Right ventricle myocardium inferior (tissue), 1 donor: ENCODE measurements around the gene NRG3. TPM values are rescaled to one million over a fixed set of nuclear protein-coding genes. Genes with fewer than 3 reads are reported as not detected.

Source experiments
- ATAC-seq: fragments of 200-7000 bp; cut with Tn5 transposase; one replicate; pipeline ENCODE4 v1.9.1; 2020; ENCODE audit warnings: mild to moderate bottlenecking, moderate library complexity
- DNase-seq: peaks from one replicate; pipeline ENCODE4 v3.0.0; 2021; ENCODE audit errors: missing footprints
- intact Hi-C: fragments of 100-400 bp; cut with DNase I; formaldehyde crosslinking; loops from one replicate; pipeline ENCODE4 v1.11.0; 2022
- long read RNA-seq: library from polyadenylated mRNA; unstranded; transcript quantifications from one replicate; pipeline ENCODE4 v2.0.0, GENCODE V29; 2021
- total RNA-seq: library from RNA; stranded (reverse); fragmentation: NEBNext Ultra II Directional; extraction: Animal tissue kit (Norgen Biotek cat#: 25700); gene quantifications from one replicate; pipeline ENCODE4 v1.2.1, GENCODE V29; 2021
- donor health status: DM: no; HTN: yes; CAD: no; lungs with severe emphysema.

The NRG3 gene
- total RNA-seq, result not detected
- long read RNA-seq, result 0 reads

DNA sequence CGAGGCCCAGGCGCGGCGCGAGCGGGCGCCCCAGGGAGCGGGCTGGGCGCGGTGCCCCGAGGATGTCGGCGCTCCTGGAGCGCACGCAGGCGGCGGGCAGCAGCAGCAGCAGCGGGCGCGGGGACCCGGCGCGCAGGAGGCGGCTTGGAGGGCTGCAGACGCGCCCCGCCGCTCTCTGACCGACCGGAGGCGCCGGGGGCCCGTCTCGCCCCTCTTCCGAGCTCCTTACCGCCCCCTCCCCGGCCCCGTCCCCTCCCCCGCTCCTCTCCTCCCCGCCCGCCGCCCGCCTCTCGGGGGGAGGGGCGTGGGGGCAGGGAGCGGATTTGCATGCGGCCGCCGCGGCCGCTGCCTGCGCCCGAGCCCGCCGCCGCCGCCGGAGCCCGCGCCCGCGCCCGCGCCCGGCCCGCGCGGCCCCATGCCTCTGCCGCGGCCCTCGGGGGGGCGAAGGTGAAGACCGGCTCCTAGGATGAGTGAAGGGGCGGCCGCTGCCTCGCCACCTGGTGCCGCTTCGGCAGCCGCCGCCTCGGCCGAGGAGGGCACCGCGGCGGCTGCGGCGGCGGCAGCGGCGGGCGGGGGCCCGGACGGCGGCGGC lies at the start of gene NRG3:
Gene NRG3 (plus strand): TSS at position 320 of the 592 bp plus-strand sequence.
- DNase-seq (no peak), ATAC-seq (no peak)
- intact Hi-C loops, result no loop called here

DNA sequence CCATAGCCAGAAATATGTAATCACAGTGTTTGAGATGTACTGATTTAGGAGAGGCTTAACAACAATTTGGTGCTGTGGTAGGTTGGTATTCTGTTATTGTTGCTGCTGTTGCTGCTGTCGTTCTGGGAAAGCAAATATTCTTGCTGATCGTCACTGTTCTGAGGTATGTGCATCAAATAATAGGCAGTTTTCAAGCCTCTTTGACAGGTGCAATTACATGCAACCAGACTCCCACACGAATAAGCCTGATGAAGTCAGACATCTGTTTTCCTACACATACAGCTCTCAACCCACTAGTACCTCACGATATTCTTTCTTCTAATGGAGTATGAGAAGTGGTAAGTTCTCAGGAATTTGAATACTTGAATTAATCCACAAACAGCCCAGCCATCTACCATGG lies 46.7 kb upstream of the NRG3 start:
- DNase-seq, result no peak
- ATAC-seq, result no peak
- intact Hi-C loops, result no loop called here

DNA sequence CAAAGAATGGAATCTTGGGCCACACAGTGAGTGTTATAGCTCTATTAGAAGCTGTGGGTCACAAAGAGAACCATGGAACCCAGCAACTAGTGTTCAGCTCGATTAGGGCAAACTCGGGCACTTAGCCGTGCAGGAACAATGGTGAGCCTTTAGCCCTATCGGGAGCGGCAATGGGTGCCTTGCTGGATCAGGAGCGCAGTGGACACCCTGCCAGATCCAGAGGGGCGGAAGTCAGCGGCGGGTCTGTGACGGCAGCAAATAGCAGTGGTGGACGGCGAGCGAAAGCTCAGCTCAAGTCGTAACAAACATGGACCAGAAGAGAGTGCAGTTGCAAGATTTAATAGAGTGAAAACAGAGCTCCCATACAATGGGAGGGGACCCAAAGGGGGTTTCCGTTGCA lies 43.9 kb upstream of the NRG3 start:
- intact Hi-C loops, result no loop called here
- DNase-seq (no peak), ATAC-seq (no peak)

DNA sequence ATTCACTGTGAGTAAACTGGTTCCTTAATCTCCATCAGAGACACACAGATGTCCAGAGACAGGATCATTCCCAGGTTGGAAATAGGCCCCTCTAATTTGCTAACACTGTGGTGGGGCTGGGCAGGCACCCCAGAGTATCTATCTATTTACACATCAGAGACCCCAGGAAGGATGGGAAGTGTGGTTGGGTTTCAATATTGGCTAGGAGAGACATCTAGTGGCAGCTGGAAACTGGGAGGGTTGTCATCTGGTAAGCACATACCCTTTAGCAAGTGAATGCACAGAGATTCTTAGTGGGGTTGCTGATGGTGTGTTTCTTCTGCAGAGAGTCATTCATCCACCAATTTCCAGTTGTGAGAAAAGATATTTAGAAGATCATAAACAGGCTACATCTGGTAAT lies 36.0 kb upstream of the NRG3 start:
- intact Hi-C loops, result no loop called here
- DNase-seq, result no peak
- no peak for ATAC-seq

DNA sequence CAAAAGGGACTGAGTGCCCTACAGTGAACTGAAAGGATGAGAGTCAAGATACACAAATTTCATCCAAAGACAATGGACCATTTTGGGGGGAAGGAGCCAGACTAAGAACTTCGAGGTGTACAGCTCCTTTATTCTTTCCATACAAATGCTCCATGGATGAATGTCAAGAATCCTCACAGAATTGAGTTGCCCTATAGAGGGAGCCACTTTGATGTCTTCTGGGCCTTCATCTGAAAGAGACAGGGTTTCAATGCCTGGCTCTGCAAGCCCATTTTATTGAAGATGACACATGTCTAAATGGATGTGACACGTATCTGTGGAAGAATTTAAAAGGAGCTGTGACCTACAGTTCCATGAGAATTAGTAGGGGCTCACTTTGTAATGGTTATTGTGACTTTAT lies 32.0 kb upstream of the NRG3 start:
- intact Hi-C loops, result no loop called here
- ATAC-seq (no peak), DNase-seq (no peak)

DNA sequence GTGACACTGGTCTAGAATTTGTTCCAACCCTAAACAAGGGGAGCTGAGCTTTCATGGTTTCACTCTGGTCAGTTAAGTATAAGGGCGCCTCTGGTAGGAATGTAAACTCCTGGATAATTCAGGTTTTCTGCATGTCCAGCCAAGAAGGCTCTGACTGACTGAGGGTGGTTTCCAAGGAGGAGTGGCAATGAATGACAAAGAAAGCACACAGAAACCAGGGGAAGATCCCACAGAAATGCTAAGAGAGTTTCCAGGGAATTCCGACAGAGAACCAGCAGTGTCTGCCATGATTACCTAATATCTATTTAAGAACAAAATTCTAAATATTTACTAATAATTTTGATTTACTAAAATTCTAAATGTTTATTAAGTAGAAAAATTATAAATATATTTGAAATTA lies 27.3 kb upstream of the NRG3 start:
- intact Hi-C loops, result no loop called here
- ATAC-seq (no peak), DNase-seq (no peak)

DNA sequence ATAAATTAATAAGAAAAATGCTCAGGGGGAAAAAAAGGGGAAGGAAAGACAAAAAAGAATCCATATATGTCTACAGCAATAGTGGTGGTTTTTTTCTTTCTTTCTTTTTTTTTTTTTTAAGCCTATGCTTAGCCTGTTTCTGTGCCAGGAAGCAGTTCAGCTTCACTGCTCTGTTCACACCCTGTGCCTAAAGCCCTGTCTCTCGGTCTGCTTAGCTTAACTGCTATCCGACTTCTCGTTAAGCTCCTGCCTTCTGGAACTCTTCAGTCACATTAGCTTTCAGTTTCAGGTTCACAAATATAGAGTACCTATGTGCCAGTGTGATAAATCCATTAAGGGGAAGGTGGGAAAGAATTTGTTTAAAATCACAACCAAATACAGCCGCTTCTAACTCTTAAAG lies 26.5 kb upstream of the NRG3 start:
- no peak for ATAC-seq
- no peak for DNase-seq
- intact Hi-C loops, result no loop called here

DNA sequence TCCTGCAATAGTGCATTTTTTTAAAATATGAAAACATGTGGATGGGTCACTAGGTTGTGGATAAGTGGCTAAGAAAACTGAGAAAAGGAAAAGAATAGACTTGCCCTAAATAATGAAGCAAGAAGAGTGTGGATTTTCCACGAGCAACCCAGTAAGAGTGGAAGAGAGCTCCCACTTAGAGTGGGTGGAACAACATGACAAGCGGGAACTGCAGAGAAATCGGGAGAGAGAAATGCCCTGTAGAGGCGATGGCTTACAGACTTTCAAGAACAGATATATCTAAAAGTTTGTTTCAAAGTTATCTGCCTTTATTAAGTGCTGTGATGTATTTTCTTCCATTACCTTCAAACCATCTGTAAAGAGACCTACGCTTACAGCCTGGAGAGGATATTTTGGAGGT lies 26.1 kb upstream of the NRG3 start:
- ATAC-seq (no peak), DNase-seq (no peak)
- intact Hi-C loops, result no loop called here

DNA sequence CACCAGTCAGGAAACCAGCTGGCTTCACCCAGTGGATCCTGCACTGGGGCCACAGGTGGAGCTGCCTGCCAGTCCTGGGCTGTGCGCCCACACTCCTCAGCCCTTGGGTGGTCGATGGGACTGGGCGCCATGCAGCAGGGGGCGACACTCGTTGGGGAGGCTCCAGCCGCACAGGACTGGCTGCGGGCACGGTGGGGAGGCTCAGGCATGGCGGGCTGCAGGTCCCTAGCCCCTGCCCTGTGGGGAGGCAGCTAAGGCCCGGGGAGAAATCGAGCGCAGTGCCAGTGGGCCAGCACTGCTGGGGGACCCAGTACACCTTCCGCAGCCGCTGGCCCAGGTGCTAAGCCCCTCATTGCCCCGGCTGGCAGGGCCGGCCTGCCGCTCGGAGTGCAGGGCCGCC lies 12.4 kb upstream of the NRG3 start:
- DNase-seq (peak; percentile 52), ATAC-seq (no peak)
- intact Hi-C loops, result no loop called here

DNA sequence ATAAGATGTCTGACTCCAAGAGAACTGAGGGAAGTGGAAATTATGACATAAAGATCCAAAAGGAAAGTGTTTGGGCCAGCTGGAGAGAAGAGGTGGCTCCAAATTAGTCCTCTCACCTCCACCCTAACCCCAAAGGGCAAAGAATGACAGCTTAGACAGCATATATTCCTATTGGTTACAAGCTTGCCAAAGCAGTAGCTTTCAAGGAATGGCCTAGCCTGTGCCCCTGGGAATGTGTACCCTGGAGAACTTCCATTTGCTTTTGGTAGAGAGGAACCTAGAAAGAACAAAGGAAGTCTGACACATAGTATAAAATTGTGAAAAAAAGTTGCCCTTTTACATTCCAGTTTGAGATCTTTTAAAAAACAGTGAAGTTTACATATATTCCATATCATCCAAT lies 11.2 kb upstream of the NRG3 start:
- intact Hi-C loops, result no loop called here
- no peak for ATAC-seq
- DNase-seq, result no peak

DNA sequence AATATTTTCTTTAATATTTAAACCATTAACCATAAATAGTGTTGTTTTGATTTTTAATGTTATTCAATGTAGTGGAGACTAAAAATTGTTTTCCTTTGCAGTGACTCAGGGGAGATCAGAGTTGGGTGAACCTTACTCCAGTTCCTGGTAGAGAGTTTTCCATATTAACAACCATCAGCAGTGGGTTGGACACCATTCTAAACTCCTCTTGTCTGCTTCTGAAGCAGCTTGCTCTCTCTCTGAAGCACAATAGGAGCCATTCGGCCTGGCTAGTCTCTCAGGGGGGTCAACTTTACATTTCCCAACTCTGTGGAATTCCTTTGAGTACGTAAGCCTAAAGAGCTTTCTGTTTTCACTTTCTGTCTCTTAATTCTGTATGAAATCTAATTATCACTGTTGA lies 9.4 kb upstream of the NRG3 start:
- intact Hi-C loops, result no loop called here
- DNase-seq (no peak), ATAC-seq (no peak)

DNA sequence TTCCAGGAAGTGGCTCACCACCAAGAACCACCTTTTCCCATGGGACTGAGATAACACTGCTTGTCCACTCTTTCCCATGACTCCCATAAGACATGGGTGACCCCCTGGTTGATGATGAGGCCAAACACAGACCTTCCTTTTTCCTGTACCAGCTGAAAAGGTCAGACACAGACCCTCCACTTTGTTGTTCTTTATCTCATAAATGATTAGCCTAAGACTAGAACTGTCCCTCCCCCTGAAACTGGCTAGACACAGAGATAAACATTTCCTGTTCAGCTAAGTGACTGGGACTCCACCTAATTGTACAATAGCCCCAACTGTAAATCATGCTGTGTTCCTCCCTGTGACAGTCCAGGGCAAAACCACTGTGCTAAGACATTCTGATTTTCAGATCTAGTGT lies 8.2 kb upstream of the NRG3 start:
- ATAC-seq, result no peak

DNA sequence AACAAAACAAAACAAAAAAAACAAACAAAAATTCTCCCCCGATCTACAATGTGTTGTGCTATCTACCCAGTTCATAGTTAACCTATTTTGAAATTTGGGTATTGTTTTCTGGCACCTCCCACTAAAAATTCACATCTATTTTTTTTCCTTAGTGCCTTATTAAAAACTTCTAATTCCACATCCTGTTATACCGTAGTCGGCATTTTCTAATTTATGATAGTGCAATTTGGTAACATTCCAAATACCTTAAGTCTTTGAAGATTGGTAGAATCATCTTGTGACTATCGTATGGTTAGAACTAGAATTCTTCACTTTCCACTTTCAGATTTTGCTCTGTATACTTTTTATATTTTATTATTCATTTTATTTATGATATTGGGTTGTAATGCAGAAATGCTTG lies 4.5 kb upstream of the NRG3 start:
- intact Hi-C loops, result no loop called here
- ATAC-seq, result no peak
- no peak for DNase-seq

More for the DNA sequence above, 8.2 kb upstream of the NRG3 start:
- intact Hi-C loops, result no loop called here
- DNase-seq, result no peak

DNA sequence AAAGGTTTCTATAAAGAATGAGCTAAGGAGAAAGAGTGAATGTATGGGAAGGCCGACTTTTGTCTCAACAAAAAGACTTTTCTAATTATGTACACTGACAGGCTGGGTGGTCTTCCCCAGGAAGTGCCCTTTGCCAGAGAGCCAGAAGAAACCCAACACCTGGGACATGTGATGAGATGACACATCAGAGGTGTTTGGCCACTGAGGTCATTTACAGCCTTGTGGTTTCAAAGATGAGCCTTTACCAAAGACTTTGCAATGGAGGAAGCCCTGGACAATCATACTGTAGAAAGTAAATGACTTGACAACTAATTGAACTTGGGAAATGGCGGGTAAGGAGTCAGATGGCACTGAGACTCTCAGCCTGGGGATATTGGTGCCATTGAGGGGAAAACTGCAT lies 3.4 kb upstream of the NRG3 start:
- intact Hi-C loops, result no loop called here
- peak; percentile 11 for DNase-seq
- ATAC-seq, result no peak

DNA sequence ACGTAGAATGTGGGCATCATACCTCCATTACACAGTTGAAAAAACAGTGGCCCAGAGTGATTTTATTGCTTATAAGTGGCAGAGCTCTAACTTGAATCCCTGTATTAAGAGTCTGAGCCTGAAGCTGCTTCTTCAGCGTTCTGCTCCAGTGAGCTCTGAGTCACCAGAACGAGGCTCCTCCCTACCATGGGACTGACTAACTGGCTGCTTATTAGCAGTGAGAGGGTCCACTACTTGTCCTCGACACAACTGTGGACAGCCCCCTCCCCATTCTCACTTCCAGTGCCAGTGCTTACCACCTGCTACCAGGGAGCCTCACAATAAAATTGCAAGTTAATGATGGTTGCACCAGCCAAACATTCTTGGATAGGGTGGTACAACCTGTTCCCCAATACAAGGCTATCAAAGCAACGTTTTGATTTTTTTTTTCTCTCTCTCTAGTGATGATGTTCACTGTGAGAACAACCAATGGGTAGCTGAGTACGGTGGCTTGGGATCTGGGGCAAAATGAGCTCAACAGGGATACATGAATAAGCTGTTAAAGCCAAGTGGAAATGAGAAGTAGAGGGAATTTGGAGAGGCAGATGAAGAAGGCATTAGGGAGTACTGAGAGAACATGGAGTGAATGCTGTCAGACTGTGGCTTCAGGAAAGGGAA lies 2.7 kb upstream of the NRG3 start:
- no peak for DNase-seq
- ATAC-seq, result no peak
- intact Hi-C loops, result no loop called here

DNA sequence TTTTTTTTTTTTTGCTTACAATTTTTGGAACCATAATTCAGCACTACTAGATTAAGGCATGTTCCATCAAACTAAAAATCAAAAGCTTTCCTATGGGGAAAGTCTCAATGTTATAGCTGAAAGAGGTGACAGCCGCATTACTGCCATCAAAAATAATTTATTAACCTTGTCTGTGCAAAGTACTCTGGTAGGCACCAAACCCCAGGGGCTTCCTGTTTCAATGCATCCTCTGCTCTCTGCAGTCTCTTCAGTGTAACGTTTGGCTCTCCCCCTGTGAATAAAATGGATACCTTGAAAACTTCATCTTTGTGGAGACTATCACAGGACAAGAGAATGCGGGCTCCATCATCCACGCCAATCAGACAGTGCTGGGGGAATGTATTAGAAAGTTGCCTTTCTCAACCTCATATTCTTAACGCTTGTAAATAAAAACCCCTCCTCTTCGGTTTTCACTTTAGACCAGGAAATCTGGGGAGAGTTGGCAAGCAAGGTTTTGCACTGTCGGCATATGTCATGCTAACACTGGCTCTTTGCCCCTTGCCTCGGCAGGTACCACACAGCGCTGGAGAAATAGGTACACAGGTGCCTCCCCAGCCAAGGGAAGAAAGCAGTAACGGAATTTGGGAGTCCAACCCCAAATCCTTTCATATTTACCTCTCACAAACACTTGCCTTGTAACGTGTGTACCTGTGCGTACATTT lies 1.6 kb upstream of the NRG3 start:
- intact Hi-C loops, result no loop called here
- DNase-seq, result no peak
- no peak for ATAC-seq

DNA sequence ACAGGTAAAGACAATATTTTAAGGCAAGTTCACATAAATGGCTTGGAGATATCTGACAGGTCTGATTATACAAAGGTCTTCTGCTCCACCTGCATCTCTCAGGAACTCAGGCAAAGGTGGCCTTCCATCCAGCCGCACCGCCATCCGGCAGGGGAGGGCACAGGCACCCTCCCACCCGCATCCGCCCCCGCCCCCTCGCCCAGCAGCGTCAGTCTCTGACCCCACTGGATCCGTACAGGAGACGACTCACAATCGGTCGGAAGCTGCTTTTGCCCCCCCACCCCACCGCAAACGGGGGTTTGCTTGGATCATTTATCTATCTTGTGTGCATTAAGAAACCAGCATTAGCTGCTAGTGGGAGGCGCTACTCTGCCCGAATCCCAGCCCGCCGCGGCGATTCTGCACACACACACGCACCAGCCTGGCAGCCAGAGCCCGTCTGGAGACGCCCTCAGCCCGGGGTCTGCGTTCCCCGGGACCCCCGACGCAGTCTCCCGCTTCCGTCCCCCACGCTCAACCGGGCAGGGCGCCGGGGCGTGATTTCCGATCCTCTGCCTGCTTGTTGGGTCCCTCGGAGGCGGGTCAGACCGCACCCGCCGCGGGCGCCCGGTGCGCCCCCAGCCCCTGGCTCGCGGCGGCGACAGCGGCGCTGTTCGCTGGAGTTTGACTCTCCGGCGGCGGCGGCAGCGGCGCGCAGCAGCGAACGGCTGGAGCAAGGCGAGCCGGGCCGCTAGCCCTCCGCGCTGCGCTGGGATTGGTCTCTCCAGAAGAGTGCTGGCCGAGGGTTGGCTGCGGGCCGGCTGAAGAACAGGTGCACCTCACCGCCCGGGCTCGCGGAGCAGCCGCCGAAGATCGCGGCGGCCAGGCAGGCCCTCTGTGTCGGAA lies 820 bp upstream of the NRG3 start:
- intact Hi-C loops, result no loop called here
- peak; percentile 50 for ATAC-seq
- DNase-seq, result no peak

DNA sequence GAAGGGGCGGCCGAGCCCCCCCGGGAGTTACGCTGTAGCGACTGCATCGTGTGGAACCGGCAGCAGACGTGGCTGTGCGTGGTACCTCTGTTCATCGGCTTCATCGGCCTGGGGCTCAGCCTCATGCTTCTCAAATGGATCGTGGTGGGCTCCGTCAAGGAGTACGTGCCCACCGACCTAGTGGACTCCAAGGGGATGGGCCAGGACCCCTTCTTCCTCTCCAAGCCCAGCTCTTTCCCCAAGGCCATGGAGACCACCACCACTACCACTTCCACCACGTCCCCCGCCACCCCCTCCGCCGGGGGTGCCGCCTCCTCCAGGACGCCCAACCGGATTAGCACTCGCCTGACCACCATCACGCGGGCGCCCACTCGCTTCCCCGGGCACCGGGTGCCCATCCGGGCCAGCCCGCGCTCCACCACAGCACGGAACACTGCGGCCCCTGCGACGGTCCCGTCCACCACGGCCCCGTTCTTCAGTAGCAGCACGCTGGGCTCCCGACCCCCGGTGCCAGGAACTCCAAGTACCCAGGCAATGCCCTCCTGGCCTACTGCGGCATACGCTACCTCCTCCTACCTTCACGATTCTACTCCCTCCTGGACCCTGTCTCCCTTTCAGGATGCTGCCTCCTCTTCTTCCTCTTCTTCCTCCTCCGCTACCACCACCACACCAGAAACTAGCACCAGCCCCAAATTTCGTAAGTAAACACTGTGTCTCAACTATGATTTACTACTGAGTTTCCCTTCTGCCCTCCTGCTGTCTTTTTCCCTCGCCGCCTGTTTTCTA lies 666 bp downstream of the NRG3 start:
- intact Hi-C loops, result no loop called here
- DNase-seq (no peak), ATAC-seq (no peak)
